OCI-LY3 (cell line): ENCODE data around the gene SIK3.

Experiments used
- H2AFZ ChIP-seq: fragments of 200-600, 300-600 bp; shearing (Covaris generic); 2 replicates; pipeline ENCODE4 v1.6.0; 2014; ENCODE audit warnings: antibody characterized with exemption, low read depth, low read length
- H3K27ac ChIP-seq: fragments of 200-600, 300-600 bp; sonication (generic); 2 replicates; pipeline ENCODE4 v1.5.1; 2014; ENCODE audit warnings: mild to moderate bottlenecking, low read length, moderate library complexity, mixed read lengths
- H3K27me3 ChIP-seq: fragments of 200-600, 300-600 bp; sonication (generic); 2 replicates; pipeline ENCODE4 v1.6.1; 2014; ENCODE audit warnings: low read depth, low read length, mixed read lengths
- H3K36me3 ChIP-seq: fragments of 200-600, 300-600 bp; sonication (generic); replicated peaks from 2 replicates; pipeline ENCODE3; 2014; ENCODE audit warnings: low read depth, low read length, mixed read lengths
- H3K4me1 ChIP-seq: fragments of 300-600, 200-600 bp; sonication (generic); 2 replicates; pipeline ENCODE4 v1.6.1; 2014; ENCODE audit warnings: low read length, mixed read lengths
- H3K4me2 ChIP-seq: fragments of 200-600, 300-600 bp; sonication (generic); 2 replicates; pipeline ENCODE4 v1.6.1; 2014; ENCODE audit warnings: low read length, mixed read lengths
- H3K4me3 ChIP-seq: fragments of 300-600, 200-600 bp; sonication (generic); 2 replicates; pipeline ENCODE4 v1.5.1; 2014; ENCODE audit warnings: antibody characterized with exemption, mild to moderate bottlenecking, low read length, moderate library complexity
- H3K79me2 ChIP-seq: fragments of 300-600, 200-600 bp; shearing (Covaris generic); 2 replicates; pipeline ENCODE4 v1.6.1; 2014; ENCODE audit warnings: mild to moderate bottlenecking, low read length, mixed read lengths
- H3K9ac ChIP-seq: fragments of 300-600, 200-600 bp; shearing (Covaris generic); 2 replicates; pipeline ENCODE4 v1.6.0; 2014; ENCODE audit warnings: mild to moderate bottlenecking, low read length, moderate library complexity
- H3K9me3 ChIP-seq: fragments of 200-600, 300-600 bp; shearing (Covaris generic); 2 replicates; pipeline ENCODE4 v1.6.1; 2014; ENCODE audit warnings: low read length, mixed read lengths; ENCODE audit not compliant: insufficient read depth
- H4K20me1 ChIP-seq: fragments of 200-600, 300-600 bp; sonication (generic); 2 replicates; pipeline ENCODE4 v1.6.1; 2016; ENCODE audit warnings: low read length, mixed read lengths; ENCODE audit not compliant: insufficient read depth
- CTCF ChIP-seq: fragments of 200-600, 300-600 bp; sonication (generic); IDR thresholded peaks from 2 replicates; pipeline ENCODE4 v1.5.1; 2014; ENCODE audit warnings: antibody characterized with exemption, low read length, low read depth
- EZH2phosphoT487 ChIP-seq: fragments of 200-600 bp; shearing (Covaris generic); IDR thresholded peaks from 2 replicates; pipeline ENCODE4 v1.6.1; 2018; ENCODE audit warnings: antibody characterized with exemption, mixed run types, low read depth

Gene SIK3

GRCh38 chr11:116973270-116973669 lies 125.0 kb downstream of the SIK3 start:
- Histone ChIP-seq H3K36me3 (no peaks in the 10 kb centered on the region), H3K9ac (no peak overlapping the region), H3K4me1 (no peaks in the 10 kb centered on the region), H4K20me1 (peaks cover 34% of the 10 kb centered on the region), H3K27ac (no peak overlapping the region), H3K4me2 (no peak overlapping the region), H2AFZ (no peak overlapping the region), H3K4me3 (no peak overlapping the region), H3K27me3 (no peaks in the 10 kb centered on the region), H3K79me2 (peaks cover 6% of the 10 kb centered on the region; the same call in 1 of the 2 replicates), H3K9me3 (no peaks in the 10 kb centered on the region)
- TF ChIP-seq EZH2phosphoT487: no peak
- no peak for TF ChIP-seq CTCF

- TF ChIP-seq EZH2phosphoT487 (no peak), CTCF (no peak)
- Histone ChIP-seq H3K36me3 (no peaks in the 10 kb centered on the region), H3K27ac (no peak overlapping the region), H3K9me3 (no peaks in the 10 kb centered on the region), H3K79me2 (peaks cover 6% of the 10 kb centered on the region; the same call in 1 of the 2 replicates), H3K4me2 (no peak overlapping the region), H3K27me3 (no peaks in the 10 kb centered on the region), H2AFZ (no peak overlapping the region), H3K4me1 (no peaks in the 10 kb centered on the region), H4K20me1 (peaks cover 34% of the 10 kb centered on the region), H3K4me3 (no peak overlapping the region), H3K9ac (no peak overlapping the region)
Measured at GRCh38 chr11:116972691-116973090, 125.5 kb downstream of the SIK3 start.

GRCh38 chr11:116970485-116971292 lies 127.5 kb downstream of the SIK3 start:
- no peaks in the 10 kb centered on the region for H3K9me3 ChIP-seq
- no peaks in the 10 kb centered on the region for H3K4me1 ChIP-seq
- H4K20me1 ChIP-seq: peaks cover 34% of the 10 kb centered on the region
- H3K36me3 ChIP-seq: no peaks in the 10 kb centered on the region
- no peak overlapping the region for H3K27ac ChIP-seq
- TF ChIP-seq CTCF: no peak
- TF ChIP-seq EZH2phosphoT487: no peak
- H3K4me3 ChIP-seq: no peak overlapping the region
- H3K4me2 ChIP-seq: no peak overlapping the region
- no peak overlapping the region for H2AFZ ChIP-seq
- H3K9ac ChIP-seq: no peak overlapping the region
- H3K79me2 ChIP-seq: peaks cover 9% of the 10 kb centered on the region; the same call in 1 of the 2 replicates
- no peaks in the 10 kb centered on the region for H3K27me3 ChIP-seq

- peaks cover 34% of the 10 kb centered on the region for H4K20me1 ChIP-seq
- H3K27ac ChIP-seq: no peak overlapping the region
- no peaks in the 10 kb centered on the region for H3K9me3 ChIP-seq
- TF ChIP-seq CTCF (no peak), EZH2phosphoT487 (no peak)
- no peak overlapping the region for H3K4me3 ChIP-seq
- H2AFZ ChIP-seq: no peak overlapping the region
- H3K79me2 ChIP-seq: peaks cover 9% of the 10 kb centered on the region; the same call in 1 of the 2 replicates
- no peaks in the 10 kb centered on the region for H3K4me1 ChIP-seq
- no peaks in the 10 kb centered on the region for H3K27me3 ChIP-seq
- H3K4me2 ChIP-seq: no peak overlapping the region
- no peak overlapping the region for H3K9ac ChIP-seq
- H3K36me3 ChIP-seq: no peaks in the 10 kb centered on the region
Measured at GRCh38 chr11:116969694-116970093, 128.5 kb downstream of the SIK3 start.
